Caco-2 (cell line): ENCODE results near the gene EPB41L4A. TPM values are rescaled to one million over a fixed set of nuclear protein-coding genes. Genes with fewer than 3 reads are reported as not detected.

ENCODE experiments used
- BruUV-seq: library from RNA; stranded (reverse); fragments of 400-500 nt; replicated peaks from 2 replicates; lab custom pipeline; 2021; lab: Mats Ljungman, UMichigan
- CTCF ChIA-PET: fragments of 300-600 bp; sonication (Branson Sonifier 250); formaldehyde crosslinking; loops from one replicate; lab custom pipeline; 2022; ENCODE audit warnings: antibody characterized with exemption; lab: Charles Lee
- POLR2A ChIA-PET: fragments of 300-600 bp; sonication (Branson Sonifier 250); formaldehyde crosslinking; loops from one replicate; lab custom pipeline; 2022; ENCODE audit warnings: antibody characterized with exemption; lab: Charles Lee
- DNase-seq, 2 experiments: peaks; one replicate each; pipeline versions ENCODE4 v3.0.0 to v3.0.0-alpha.2; 2020 to 2022
- H3K27me3 ChIP-seq: replicated peaks from 2 replicates; pipeline ENCODE4 v1.6.0; 2011; ENCODE audit warnings: low read length; ENCODE audit not compliant: control insufficient read depth, insufficient read depth
- H3K36me3 ChIP-seq: 2 replicates; pipeline ENCODE4 v1.5.1; 2011; ENCODE audit warnings: low read length; ENCODE audit not compliant: control insufficient read depth, insufficient read depth
- H3K4me1 ChIP-seq: fragments of 250-450 bp; sonication (Bioruptor Pico); 2 replicates; pipeline ENCODE4 v1.5.1; 2020; ENCODE audit warnings: mild to moderate bottlenecking
- H3K4me3 ChIP-seq: 2 replicates; pipeline ENCODE4 v1.5.1; 2011; ENCODE audit warnings: low read depth, mild to moderate bottlenecking, control low read depth, low read length
- H3K9me3 ChIP-seq: fragments of 250-450 bp; sonication (Bioruptor Pico); 2 replicates; pipeline ENCODE4 v1.5.1; 2020; ENCODE audit warnings: mild to moderate bottlenecking, moderate library complexity
- H3K27ac Mint-ChIP-seq: one replicate; pipeline ENCODE4 v1.8.0; 2022; ENCODE audit warnings: mixed read lengths; ENCODE audit not compliant: unreplicated experiment
- H3K27me3 Mint-ChIP-seq: one replicate; pipeline ENCODE4 v1.8.0; 2022; ENCODE audit warnings: mixed read lengths; ENCODE audit not compliant: insufficient read depth, unreplicated experiment
- H3K36me3 Mint-ChIP-seq: one replicate; pipeline ENCODE4 v1.8.0; 2022; ENCODE audit warnings: mild to moderate bottlenecking, mixed read lengths; ENCODE audit not compliant: insufficient read depth, unreplicated experiment
- H3K4me1 Mint-ChIP-seq: one replicate; pipeline ENCODE4 v1.8.0; 2022; ENCODE audit warnings: low read depth, mixed read lengths; ENCODE audit not compliant: unreplicated experiment
- H3K4me3 Mint-ChIP-seq: one replicate; pipeline ENCODE4 v1.8.0; 2022; ENCODE audit warnings: mild to moderate bottlenecking, moderate library complexity, mixed read lengths; ENCODE audit not compliant: unreplicated experiment
- H3K9me3 Mint-ChIP-seq: one replicate; pipeline ENCODE4 v1.8.0; 2022; ENCODE audit warnings: mixed read lengths; ENCODE audit not compliant: unreplicated experiment
- CTCF ChIP-seq, 2 experiments: fragments of 200-600 bp in 1 of 2; IDR thresholded peaks; 1 replicate in 1 of 2; 2 replicates in 1 of 2; pipeline versions ENCODE4 v1.5.1 to v1.8.0; 2011 to 2022; ENCODE audit warnings: antibody characterized with exemption in 1 of 2, control low read depth in 1 of 2, inconsistent platforms in 1 of 2, low read depth in 1 of 2, low read length in 1 of 2, mild to moderate bottlenecking in 1 of 2, moderate library complexity in 1 of 2; ENCODE audit not compliant: insufficient read depth in 1 of 2, severe bottlenecking in 1 of 2, unreplicated experiment in 1 of 2
- intact Hi-C: fragments of 100-400 bp; cut with micrococcal nuclease; formaldehyde crosslinking; loops from one replicate; pipeline ENCODE4 v1.10.0; 2022; ENCODE audit not compliant: unreplicated experiment
- total RNA-seq: library from RNA; stranded (reverse); gene quantifications from 2 replicates; pipeline ENCODE4 v1.2.3, GENCODE V29; 2022

Gene EPB41L4A
- total RNA-seq, 1 experiment from 2014 or later: 1.4 TPM

DNA sequence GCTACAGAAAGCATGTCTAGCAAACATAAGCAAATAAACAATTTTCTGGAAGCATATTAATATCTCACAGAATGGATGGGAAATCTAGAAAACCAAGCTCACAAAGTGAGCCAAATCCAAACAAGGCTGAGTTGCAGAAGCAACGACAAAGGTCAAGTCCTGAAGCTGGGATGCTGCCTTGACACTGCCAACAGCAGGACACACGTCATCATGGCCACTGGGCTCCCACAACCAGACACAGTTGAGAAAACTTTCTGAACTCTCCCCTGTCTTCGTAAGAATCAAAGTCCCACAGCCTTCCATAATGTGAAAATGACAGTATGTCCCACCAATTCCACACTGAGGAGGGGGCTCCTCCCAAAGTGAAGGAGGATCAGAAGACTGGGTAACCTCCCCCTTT is 37.6 kb downstream of the EPB41L4A start:
- intact Hi-C loops: no loop called here
- ChIA-PET CTCF (no interaction called here), POLR2A (no interaction called here)
- H3K27me3 Mint-ChIP-seq: peaks cover 16% of the 10 kb centered on the region
- Histone ChIP-seq H3K4me3 (no peak overlapping the region), H3K36me3 (no peaks in the 10 kb centered on the region), H3K27me3 (no peaks in the 10 kb centered on the region; the same call in none of the 2 replicates), H3K9me3 (no peaks in the 10 kb centered on the region), H3K4me1 (no peaks in the 10 kb centered on the region)
- no peaks in the 10 kb centered on the region for H3K9me3 Mint-ChIP-seq
- H3K36me3 Mint-ChIP-seq: no peaks in the 10 kb centered on the region
- DNase-seq: no peak
- TF ChIP-seq CTCF (IDR thresholded peaks at IDR 0.05; ENCODE audit: insufficient read depth in 1 of 2, low read depth in 1 of 2, low read length in 1 of 2, severe bottlenecking in 1 of 2, unreplicated experiment in 1 of 2): no peak
- no peaks in the 10 kb centered on the region for H3K4me1 Mint-ChIP-seq
- H3K27ac Mint-ChIP-seq: no peak overlapping the region
- BruUV-seq: no TSS peak
- no peak overlapping the region for H3K4me3 Mint-ChIP-seq

- Mint-ChIP-seq H3K36me3 (no peaks in the 10 kb centered on the region), H3K9me3 (no peaks in the 10 kb centered on the region), H3K4me1 (no peaks in the 10 kb centered on the region), H3K27ac (no peak overlapping the region), H3K4me3 (no peak overlapping the region), H3K27me3 (peaks cover 22% of the 10 kb centered on the region)
- no TSS peak for BruUV-seq
- CTCF ChIA-PET: no interaction called here
- intact Hi-C loops: no loop called here
- no peaks in the 10 kb centered on the region; the same call in none of the 2 replicates for H3K27me3 ChIP-seq
- no peak for TF ChIP-seq CTCF (IDR thresholded peaks at IDR 0.05; ENCODE audit: insufficient read depth in 1 of 2, low read depth in 1 of 2, low read length in 1 of 2, severe bottlenecking in 1 of 2, unreplicated experiment in 1 of 2)
- no peaks in the 10 kb centered on the region for H3K4me1 ChIP-seq
- no peaks in the 10 kb centered on the region for H3K9me3 ChIP-seq
- no peak overlapping the region for H3K4me3 ChIP-seq
- no peak for DNase-seq
- POLR2A ChIA-PET: no interaction called here
- H3K36me3 ChIP-seq: no peaks in the 10 kb centered on the region
These were observed 39.3 kb downstream of the EPB41L4A start for GRCh38 chr5:112379542-112380325.

GRCh38 chr5:112374818-112375217 is 44.3 kb downstream of the EPB41L4A start:
- POLR2A ChIA-PET: no interaction called here
- H3K4me3 ChIP-seq: no peak overlapping the region
- H3K9me3 ChIP-seq: no peaks in the 10 kb centered on the region
- H3K4me3 Mint-ChIP-seq: no peak overlapping the region
- H3K27ac Mint-ChIP-seq: no peak overlapping the region
- H3K27me3 Mint-ChIP-seq: peaks cover 22% of the 10 kb centered on the region
- no peaks in the 10 kb centered on the region for H3K4me1 ChIP-seq
- no TSS peak for BruUV-seq
- H3K36me3 ChIP-seq: no peaks in the 10 kb centered on the region
- no peaks in the 10 kb centered on the region; the same call in 1 of the 2 replicates for H3K27me3 ChIP-seq
- TF ChIP-seq CTCF (IDR thresholded peaks at IDR 0.05; ENCODE audit: insufficient read depth in 1 of 2, low read depth in 1 of 2, low read length in 1 of 2, severe bottlenecking in 1 of 2, unreplicated experiment in 1 of 2): no peak
- H3K9me3 Mint-ChIP-seq: no peaks in the 10 kb centered on the region
- CTCF ChIA-PET: no interaction called here
- no peak for DNase-seq
- H3K36me3 Mint-ChIP-seq: no peaks in the 10 kb centered on the region
- no peaks in the 10 kb centered on the region for H3K4me1 Mint-ChIP-seq
- intact Hi-C loops: no loop called here
